Peyer's patch (tissue), 4 donors: ENCODE results near the gene UBE2M. TPM values are rescaled to one million over a fixed set of nuclear protein-coding genes. Genes with fewer than 3 reads are reported as not detected.
A peak's percentile ranks its signal among the peaks of the same experiment; 100 is the strongest.

ENCODE experiments used
- DNase-seq, 3 donors: peaks; one replicate each; pipeline ENCODE4 v3.0.0-alpha.2; 2017 to 2019
- H3K27ac ChIP-seq, 4 donors: fragments of 200-600 bp; sonication (generic); one replicate each; pipeline ENCODE4 v1.5.1; 2016 to 2019
- H3K27me3 ChIP-seq, 2 donors: fragments of 200-600 bp; sonication (generic); one replicate each; pipeline ENCODE4 v1.5.1; 2019
- H3K36me3 ChIP-seq, 3 donors: fragments of 200-600 bp; sonication (generic); one replicate each; pipeline ENCODE4 v1.5.1; 2016 to 2019
- H3K4me1 ChIP-seq, 4 donors: fragments of 200-600 bp; sonication (generic); one replicate each; pipeline ENCODE4 v1.5.1; 2016 to 2019
- H3K4me3 ChIP-seq, 4 donors: fragments of 200-600 bp; sonication (generic); 1 replicate in 3 of 4; 2 replicates in 1 of 4; pipeline ENCODE4 v1.5.1; 2016 to 2019; ENCODE audit warnings: mild to moderate bottlenecking in 1 of 4
- H3K9me3 ChIP-seq, 4 donors: fragments of 200-600 bp; sonication (generic); one replicate each; pipeline ENCODE4 v1.5.1; 2016 to 2019; ENCODE audit warnings: mild to moderate bottlenecking in 1 of 4
- CTCF ChIP-seq, 6 experiments: fragments of 450-650 bp in 4 of 6; fragments of 200-600 bp in 2 of 6; sonication (generic) in 1 of 6; IDR thresholded peaks; one replicate each; pipeline ENCODE4 v1.5.1; 2017 to 2019; ENCODE audit warnings: antibody characterized with exemption in 6 of 6, mild to moderate bottlenecking in 3 of 6, moderate library complexity in 1 of 6
- POLR2A ChIP-seq, 2 donors: fragments of 450-650 bp; IDR thresholded peaks; one replicate each; pipeline ENCODE4 v1.5.1; 2017; ENCODE audit warnings: antibody characterized with exemption in 2 of 2, mild to moderate bottlenecking in 2 of 2, moderate library complexity in 2 of 2
- total RNA-seq, 4 donors: library from RNA; depleted of rRNA; stranded (reverse); fragments of >200 nt; gene quantifications; one replicate each; pipeline ENCODE4 v1.1.0, GENCODE V29; 2016

Gene UBE2M
- total RNA-seq, 4 donors from 2014 or later: 10.2 to 37.1 (median 18.5) TPM

GRCh38 chr19:58562122-58563033 lies 4.0 kb upstream of the UBE2M start:
- DNase-seq: peak in 2 of 3 donors; percentile 64 to 65
- TF ChIP-seq POLR2A (IDR thresholded peaks at IDR 0.05) (no peak), CTCF (IDR thresholded peaks at IDR 0.05) (no peak)
- Histone ChIP-seq H3K27ac (peak overlapping the region; percentile 2 to 72 (median 34)), H3K27me3 (no peaks in the 10 kb centered on the region), H3K4me3 (peak overlapping the region; percentile 40 to 54 (median 51)), H3K4me1 (peaks cover 4 to 38% (median 26%) of the 10 kb centered on the region in 4 donors), H3K9me3 (no peaks in the 10 kb centered on the region), H3K36me3 (no peaks in the 10 kb centered on the region)

- no peak for DNase-seq
- Histone ChIP-seq H3K27me3 (no peaks in the 10 kb centered on the region), H3K36me3 (peaks cover 0 to 6% (median 0%) of the 10 kb centered on the region in 3 donors), H3K27ac (peak overlapping the region in 1 of 4 donors; percentile 43), H3K4me3 (peak overlapping the region in 3 of 4 donors; percentile 51 to 54 (median 51)), H3K4me1 (peaks cover 4 to 47% (median 32%) of the 10 kb centered on the region in 4 donors), H3K9me3 (no peaks in the 10 kb centered on the region)
- TF ChIP-seq CTCF (IDR thresholded peaks at IDR 0.05) (no peak), POLR2A (IDR thresholded peaks at IDR 0.05) (no peak)
Observed at GRCh38 chr19:58561373-58562121, 3.1 kb upstream of the UBE2M start.

GRCh38 chr19:58560921-58561320 lies 2.5 kb upstream of the UBE2M start:
- peaks cover 0 to 12% (median 0%) of the 10 kb centered on the region in 3 donors for H3K36me3 ChIP-seq
- H3K27ac ChIP-seq: no peak overlapping the region
- no peak overlapping the region for H3K4me3 ChIP-seq
- TF ChIP-seq CTCF (IDR thresholded peaks at IDR 0.05) (no peak), POLR2A (IDR thresholded peaks at IDR 0.05) (no peak)
- DNase-seq: no peak
- no peaks in the 10 kb centered on the region for H3K27me3 ChIP-seq
- H3K9me3 ChIP-seq: no peaks in the 10 kb centered on the region
- H3K4me1 ChIP-seq: peaks cover 4 to 53% (median 32%) of the 10 kb centered on the region in 4 donors

GRCh38 chr19:58560007-58560887 lies 1.8 kb upstream of the UBE2M start:
- H3K4me1 ChIP-seq: peaks cover 4 to 60% (median 35%) of the 10 kb centered on the region in 4 donors
- no peak for TF ChIP-seq CTCF (IDR thresholded peaks at IDR 0.05)
- no peak for TF ChIP-seq POLR2A (IDR thresholded peaks at IDR 0.05)
- peak overlapping the region in 2 of 4 donors; percentile 80 to 84 for H3K4me3 ChIP-seq
- peak overlapping the region; percentile 93 to 100 (median 99) for H3K27ac ChIP-seq
- no peaks in the 10 kb centered on the region for H3K27me3 ChIP-seq
- peaks cover 0 to 16% (median 0%) of the 10 kb centered on the region in 3 donors for H3K36me3 ChIP-seq
- DNase-seq: no peak
- H3K9me3 ChIP-seq: no peaks in the 10 kb centered on the region
